GM20000 (cell line): ENCODE measurements around the gene C5orf34.
"Not testable (repeated sequence)": the region's sequence is repeated elsewhere in the genome, so short reads cannot be mapped to it uniquely, and the experiment has no call there.

ENCODE experiments used
- DNase-seq: peaks from one replicate; pipeline ENCODE4 v3.0.0; 2012; ENCODE audit warnings: low spot score
- TF ChIP-seq, protein P1 (sequence below): IDR thresholded peaks from 2 replicates; pipeline ENCODE4 v1.5.1; 2012; ENCODE audit warnings: mild to moderate bottlenecking, control low read depth; ENCODE audit errors: extremely low read depth, missing control alignments

Gene C5orf34, protein sequence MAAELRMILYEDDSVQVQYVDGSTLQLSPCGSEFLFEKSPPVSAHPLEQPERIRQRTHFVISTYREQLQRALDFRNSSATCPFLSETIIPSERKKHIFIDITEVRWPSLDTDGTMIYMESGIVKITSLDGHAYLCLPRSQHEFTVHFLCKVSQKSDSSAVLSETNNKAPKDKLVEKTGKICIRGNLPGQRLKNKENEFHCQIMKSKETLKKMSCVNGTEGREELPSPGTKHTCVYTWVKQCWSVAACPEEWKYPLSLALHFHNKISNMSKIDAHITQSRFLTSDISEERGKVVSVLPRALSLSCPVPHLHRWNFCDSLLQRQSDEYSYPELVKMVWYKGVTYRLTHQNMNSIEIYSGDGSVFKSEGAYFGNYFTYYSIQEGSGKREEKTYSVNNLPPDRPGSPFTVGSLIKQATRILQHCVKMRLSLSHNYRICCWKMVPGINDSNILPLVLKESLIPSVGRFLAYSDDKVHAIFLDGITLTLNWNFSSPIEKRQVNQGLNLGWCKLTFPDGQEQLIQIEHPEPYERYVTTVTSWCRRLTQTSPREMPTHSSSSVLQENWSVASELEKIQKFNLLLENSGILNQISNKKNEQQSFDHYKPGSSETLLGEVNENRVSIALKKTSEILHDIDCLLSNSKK

DNA sequence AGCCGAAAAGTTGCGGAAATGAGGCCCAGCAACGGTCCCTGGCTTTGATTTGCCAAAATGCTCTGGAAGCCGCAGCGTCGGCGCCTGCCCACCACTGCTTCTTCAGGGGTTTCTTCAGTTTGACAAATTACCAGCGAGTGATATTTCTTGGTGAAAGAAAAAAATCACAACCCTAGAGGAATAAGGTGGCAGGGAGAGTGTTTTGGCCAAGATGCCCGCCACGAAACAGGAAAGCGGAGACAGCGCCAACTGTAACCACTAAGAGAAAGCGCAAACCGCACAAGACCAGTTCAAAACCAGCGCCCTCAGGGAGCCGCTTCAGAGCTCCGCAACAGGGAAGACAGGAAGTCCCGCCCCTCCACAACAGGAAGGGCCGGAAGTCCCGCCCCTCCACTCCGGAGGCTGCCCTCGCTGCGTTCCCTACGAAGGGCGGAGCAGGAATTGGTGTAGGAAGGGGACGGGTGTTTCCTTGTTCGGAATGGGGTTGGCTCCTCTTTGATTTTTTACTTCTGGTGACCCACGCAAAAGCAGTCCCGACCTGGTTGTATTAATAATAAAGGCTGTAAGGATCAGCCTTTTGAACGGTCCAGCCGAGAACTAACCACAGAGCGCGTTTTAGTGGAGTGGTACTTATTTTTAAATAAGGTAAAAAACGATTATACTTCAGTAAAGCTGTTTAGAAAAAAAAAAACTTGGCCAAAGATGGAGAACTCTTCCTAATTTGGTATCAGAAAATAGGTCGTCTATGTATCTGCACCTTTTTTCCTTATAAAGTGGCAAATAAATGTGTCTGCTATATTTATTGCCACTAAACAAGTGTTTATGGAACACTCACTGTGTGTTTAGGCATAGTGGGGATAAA lies at the start of gene C5orf34:
TSS of gene C5orf34 (minus strand) at position 333 of the 862 bp plus-strand sequence. CDS start 5,809 bp downstream, outside the sequence.
- TF ChIP-seq, protein P1, sequence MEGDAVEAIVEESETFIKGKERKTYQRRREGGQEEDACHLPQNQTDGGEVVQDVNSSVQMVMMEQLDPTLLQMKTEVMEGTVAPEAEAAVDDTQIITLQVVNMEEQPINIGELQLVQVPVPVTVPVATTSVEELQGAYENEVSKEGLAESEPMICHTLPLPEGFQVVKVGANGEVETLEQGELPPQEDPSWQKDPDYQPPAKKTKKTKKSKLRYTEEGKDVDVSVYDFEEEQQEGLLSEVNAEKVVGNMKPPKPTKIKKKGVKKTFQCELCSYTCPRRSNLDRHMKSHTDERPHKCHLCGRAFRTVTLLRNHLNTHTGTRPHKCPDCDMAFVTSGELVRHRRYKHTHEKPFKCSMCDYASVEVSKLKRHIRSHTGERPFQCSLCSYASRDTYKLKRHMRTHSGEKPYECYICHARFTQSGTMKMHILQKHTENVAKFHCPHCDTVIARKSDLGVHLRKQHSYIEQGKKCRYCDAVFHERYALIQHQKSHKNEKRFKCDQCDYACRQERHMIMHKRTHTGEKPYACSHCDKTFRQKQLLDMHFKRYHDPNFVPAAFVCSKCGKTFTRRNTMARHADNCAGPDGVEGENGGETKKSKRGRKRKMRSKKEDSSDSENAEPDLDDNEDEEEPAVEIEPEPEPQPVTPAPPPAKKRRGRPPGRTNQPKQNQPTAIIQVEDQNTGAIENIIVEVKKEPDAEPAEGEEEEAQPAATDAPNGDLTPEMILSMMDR, result no peak
- peak; percentile 98 for DNase-seq

DNA sequence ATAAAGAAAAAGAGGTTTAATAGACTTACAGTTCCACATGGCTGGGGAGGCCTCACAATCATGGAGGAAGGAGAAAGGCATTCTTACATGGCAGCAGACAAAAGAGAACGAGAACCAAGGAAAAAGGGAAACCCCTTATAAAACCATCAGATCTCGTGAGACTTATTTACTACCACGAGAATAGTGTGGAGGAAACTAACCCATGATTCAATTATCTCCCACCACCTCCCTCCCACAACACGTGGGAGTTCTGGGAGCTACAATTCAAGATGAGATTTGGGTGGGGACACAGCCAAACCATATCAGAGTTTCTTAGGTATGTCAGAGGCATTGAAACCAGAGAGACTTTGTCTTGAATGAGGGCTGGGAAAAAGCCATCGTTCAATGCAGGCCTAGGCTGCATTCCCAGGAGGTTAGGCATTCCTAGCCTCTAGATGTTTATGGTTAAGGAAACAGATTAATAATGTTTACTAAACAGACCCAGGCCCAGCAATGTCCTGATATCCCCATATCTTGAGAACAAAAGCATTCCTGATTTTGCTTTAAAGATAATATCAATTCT lies 49.4 kb upstream of the C5orf34 start:
- no peak for DNase-seq
- TF ChIP-seq, protein P1, result no peak

DNA sequence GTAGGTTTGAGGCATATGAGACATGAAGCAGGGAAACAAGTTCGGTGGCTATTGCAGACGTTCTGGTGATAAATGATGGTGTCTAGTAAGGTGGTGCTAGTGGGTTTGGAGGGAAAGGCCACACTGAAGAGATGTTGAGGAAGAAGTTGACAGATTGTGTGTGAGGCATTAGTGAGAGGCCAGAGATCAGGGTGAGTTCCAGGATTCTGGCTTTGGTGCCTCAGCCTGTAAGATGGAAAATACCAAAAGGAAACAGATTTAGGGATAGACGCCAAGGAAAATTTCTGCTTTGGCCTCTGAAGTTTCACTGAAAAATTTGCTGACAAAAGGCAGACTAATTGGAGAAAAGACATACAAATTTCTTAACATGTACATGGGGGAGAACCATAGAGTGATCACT lies 48.4 kb upstream of the C5orf34 start:
- DNase-seq, result no peak
- TF ChIP-seq, protein P1, result no peak

DNA sequence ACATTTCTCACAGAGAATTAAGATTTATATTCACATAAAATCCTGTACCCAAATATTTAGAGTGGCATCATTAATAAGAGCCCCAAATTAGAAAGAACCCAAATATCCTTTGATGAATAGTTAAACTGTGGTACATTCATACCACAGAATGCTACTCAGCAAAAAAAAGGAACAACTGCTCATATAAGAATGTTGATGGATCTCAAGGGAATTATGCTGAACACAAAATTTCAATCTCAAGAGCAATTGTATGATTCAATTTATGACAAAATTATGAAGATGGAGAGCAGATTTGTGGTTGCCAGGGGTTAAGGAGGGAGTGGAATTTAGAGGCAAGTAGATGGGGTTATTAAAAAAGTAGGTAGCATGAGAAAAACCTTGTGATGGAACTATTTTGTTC lies 46.4 kb upstream of the C5orf34 start:
- no peak for DNase-seq
- TF ChIP-seq, protein P1, result no peak

DNA sequence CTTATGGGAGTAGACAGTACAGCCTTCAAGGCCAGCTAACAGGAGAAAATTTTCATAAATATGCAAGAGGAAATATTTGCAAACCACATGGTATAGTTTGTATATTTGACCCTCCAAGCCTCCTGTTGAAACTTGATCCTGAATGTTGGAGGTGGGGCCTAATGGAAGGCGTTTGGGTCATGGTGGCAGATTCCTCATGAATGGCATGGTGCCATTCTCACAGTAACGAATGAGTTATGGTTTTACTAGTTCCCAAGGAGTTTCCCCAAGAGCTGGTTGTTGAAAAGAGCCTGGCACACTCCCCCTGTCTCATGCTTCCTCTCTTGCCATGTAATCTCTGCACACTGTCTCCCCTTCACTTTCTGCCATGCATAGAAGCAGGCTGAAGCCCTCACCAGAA lies 45.2 kb upstream of the C5orf34 start:
- TF ChIP-seq, protein P1, result no peak
- DNase-seq, result no peak

DNA sequence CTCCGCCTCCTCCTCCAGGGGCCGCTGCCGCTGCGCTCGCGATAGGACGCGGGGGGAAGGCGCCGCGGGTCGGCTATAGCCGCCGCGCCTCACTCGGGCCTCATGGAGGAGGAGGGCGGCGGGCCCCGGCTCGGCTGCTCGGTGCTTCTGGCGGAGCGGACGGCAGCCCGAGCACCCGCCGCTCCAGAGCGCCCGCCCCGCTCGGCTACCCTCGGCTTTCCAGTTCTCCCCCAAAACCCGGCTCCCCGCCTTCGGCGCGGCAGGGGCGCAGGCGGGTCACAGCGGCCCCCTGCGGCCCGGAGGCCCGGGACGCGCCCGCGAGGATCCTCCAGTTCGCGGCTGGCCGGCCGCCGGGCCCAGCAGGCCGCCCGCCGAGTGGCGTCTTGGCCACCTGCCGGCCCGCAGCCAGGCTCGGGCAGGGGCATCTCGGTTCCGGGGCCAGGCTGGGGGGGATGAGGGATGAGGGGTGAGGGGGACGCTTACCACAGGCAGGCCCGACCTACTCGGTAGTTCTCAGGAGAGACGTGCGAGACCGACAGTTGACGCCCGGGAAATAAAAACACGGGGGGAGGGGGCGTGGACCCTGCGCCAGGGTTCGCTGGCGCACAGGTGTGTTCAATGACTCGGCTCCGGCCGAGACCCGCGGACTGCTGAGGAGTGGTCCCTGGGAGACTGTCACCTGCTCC lies 42.1 kb upstream of the C5orf34 start, which contains the start of gene PAIP1:
TSS of gene PAIP1 (minus strand) at position 221 of the 686 bp plus-strand sequence. CDS start 231 bp downstream, outside the sequence.
- TF ChIP-seq, protein P1, result peak; percentile 66

DNA sequence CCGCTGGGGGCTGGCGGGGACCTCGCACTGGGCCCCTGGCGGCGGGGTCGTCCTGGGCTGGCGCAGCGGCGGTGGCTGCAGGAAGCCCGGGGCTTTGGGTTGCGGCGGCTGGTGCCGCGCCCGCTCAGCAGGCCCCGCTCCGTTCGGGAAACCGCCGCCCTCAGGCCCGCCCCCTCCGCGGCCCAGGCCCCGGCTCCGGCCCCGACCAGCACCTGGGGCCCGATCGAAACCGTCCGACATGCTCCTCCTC lies 41.6 kb upstream of the C5orf34 start:
- not testable (repeated sequence) for DNase-seq

More for the DNA sequence above, 42.1 kb upstream of the C5orf34 start, which contains the start of gene PAIP1:
- DNase-seq, result peak; percentile 97
